ENCODE measurements around the gene EVA1C. TPM values are rescaled to one million over a fixed set of nuclear protein-coding genes. Genes with fewer than 3 reads are reported as not detected.

Gene EVA1C
- total and polyA plus RNA-seq, 9 of the 15 experiments (the other 6 are each of a cell fraction or from before 2014, with no cell fraction given) = 0.22 TPM; not detected in 8

GRCh38 chr21:32392880-32393676 is 19.4 kb upstream of the EVA1C start, which contains the start of gene URB1 (continued):
- no peak for TF ChIP-seq CUX1 (CRISPR knock-in tag; IDR thresholded peaks at IDR 0.05)
- peak; percentile 55; the same call in 1 of the 2 replicates for TF ChIP-seq HDAC8 (tag; IDR thresholded peaks at IDR 0.05)
- TF ChIP-seq ZNF124 (CRISPR knock-in tag; IDR thresholded peaks at IDR 0.05) = peak; percentile 88; the same call in 1 of the 2 replicates
- peak; percentile 66 for TF ChIP-seq ATF4 (CRISPR knock-in tag; IDR thresholded peaks at IDR 0.05)
- TF ChIP-seq ETV1 (tag; conservative IDR thresholded peaks at IDR 0.05; ENCODE audit: low read depth) = peak; percentile 65
- TF ChIP-seq MED1 (CRISPR knock-in tag; IDR thresholded peaks at IDR 0.05; ENCODE audit: borderline replicate concordance) = no peak
- TF ChIP-seq RBM25 (IDR thresholded peaks at IDR 0.05; ENCODE audit: low read depth, low read length, severe bottlenecking) = no peak
- TF ChIP-seq HSF4 (CRISPR knock-in tag; IDR thresholded peaks at IDR 0.05; ENCODE audit: borderline replicate concordance) = no peak
- no peak for TF ChIP-seq TAL1 (IDR thresholded peaks at IDR 0.05)
- no peak; the same call in 1 of the 2 replicates for TF ChIP-seq ZNF609 (CRISPR knock-in tag; IDR thresholded peaks at IDR 0.05; ENCODE audit: borderline replicate concordance)
- TF ChIP-seq GABPB1 (CRISPR knock-in tag; IDR thresholded peaks at IDR 0.05) = peak; percentile 91
- 0 out of 2 replicates have a peak, but pooled peaks have one; percentile 60 for TF ChIP-seq TARDBP (IDR thresholded peaks at IDR 0.05)
- no peak for TF ChIP-seq CREBBP (IDR thresholded peaks at IDR 0.05; ENCODE audit: low read depth, low read length)
- no peak; the same call in 1 of the 2 replicates for TF ChIP-seq PREB (CRISPR knock-in tag; IDR thresholded peaks at IDR 0.05)
